Activated B cell treated with CpG ODN at 0.5 μM for 24 hours (primary cell): ENCODE results near the gene IZUMO4. TPM values are rescaled to one million over a fixed set of nuclear protein-coding genes. Genes with fewer than 3 reads are reported as not detected.

Experiments
- ATAC-seq: fragments of 200-7000 bp; cut with Tn5 transposase; one replicate; pipeline ENCODE4 v1.10.0; 2021; ENCODE audit warnings: low read depth, mild to moderate bottlenecking, moderate library complexity
- CTCF ChIA-PET: fragments of 350-600 bp; sonication (Branson Sonifier 250); formaldehyde crosslinking; loops from one replicate; lab custom pipeline; 2021; ENCODE audit warnings: antibody characterized with exemption; lab: Charles Lee
- POLR2A ChIA-PET: fragments of 350-600 bp; sonication (Branson Sonifier 250); formaldehyde crosslinking; loops from one replicate; lab custom pipeline; 2021; ENCODE audit warnings: antibody characterized with exemption; lab: Charles Lee
- DNase-seq: peaks from one replicate; pipeline ENCODE4 v3.0.0; 2022
- H3K27ac Mint-ChIP-seq: one replicate; pipeline ENCODE4 v1.8.0; 2020; ENCODE audit warnings: mixed read lengths
- H3K27me3 Mint-ChIP-seq: one replicate; pipeline ENCODE4 v1.8.0; 2021; ENCODE audit warnings: mixed read lengths
- H3K36me3 Mint-ChIP-seq: one replicate; pipeline ENCODE4 v1.8.0; 2021; ENCODE audit warnings: low read depth, mixed read lengths
- H3K4me1 Mint-ChIP-seq: one replicate; pipeline ENCODE4 v1.8.0; 2021; ENCODE audit warnings: mixed read lengths
- H3K4me3 Mint-ChIP-seq: one replicate; pipeline ENCODE4 v1.8.0; 2020; ENCODE audit warnings: mild to moderate bottlenecking, mixed read lengths
- H3K9me3 Mint-ChIP-seq: one replicate; pipeline ENCODE4 v1.8.0; 2020; ENCODE audit warnings: mixed read lengths
- CTCF ChIP-seq: fragments of 200-600 bp; IDR thresholded peaks from one replicate; pipeline ENCODE4 v1.8.0; 2022; ENCODE audit warnings: antibody characterized with exemption, mild to moderate bottlenecking
- intact Hi-C: fragments of 100-400 bp; cut with micrococcal nuclease; formaldehyde crosslinking; loops from one replicate; pipeline ENCODE4 v1.15.1; 2024
- total RNA-seq: library from RNA; stranded (reverse); gene quantifications from 2 replicates; pipeline ENCODE4 v1.2.3, GENCODE V29; 2022

Gene IZUMO4
- total RNA-seq, 1 donor from 2014 or later: 78.6 TPM

GRCh38 chr19:2109046-2109864 is 12.5 kb downstream of the IZUMO4 start:
- CTCF ChIA-PET: interaction anchor here (1.2 kb wide), 1 partner anchor 14 kb away, joined by 3 read pairs; no protein-coding TSS in a partner anchor
- Mint-ChIP-seq H3K4me1 (peaks cover 3% of the 10 kb centered on the region), H3K27ac (no peak overlapping the region), H3K9me3 (peaks cover 2% of the 10 kb centered on the region), H3K36me3 (peaks cover 75% of the 10 kb centered on the region), H3K27me3 (no peaks in the 10 kb centered on the region), H3K4me3 (no peak overlapping the region)
- ATAC-seq: no peak
- intact Hi-C loops: no loop called here
- DNase-seq: no peak
- TF ChIP-seq CTCF: no peak
- POLR2A ChIA-PET: interaction anchor here (0.8 to 1.1 kb wide), 2 partner anchors 12 to 16 kb away, joined by 3 to 8 read pairs; no protein-coding TSS in a partner anchor

- ATAC-seq: no peak
- no peak for DNase-seq
- no peak for TF ChIP-seq CTCF
- intact Hi-C loops: loop anchor here (1.0 kb wide), 2 partner anchors 14 to 92 kb away; no protein-coding TSS in a partner anchor
- ChIA-PET POLR2A (interaction anchor here (0.6 to 1.2 kb wide), 4 partner anchors 14 to 62 kb away, joined by 3 to 6 read pairs (median 4); no protein-coding TSS in a partner anchor), CTCF (interaction anchor here (1.2 kb wide), 2 partner anchors 16 to 178 kb away, joined by 3 read pairs; no protein-coding TSS in a partner anchor)
- H3K9me3 Mint-ChIP-seq: no peaks in the 10 kb centered on the region
- peaks cover 76% of the 10 kb centered on the region for H3K36me3 Mint-ChIP-seq
- no peak overlapping the region for H3K4me3 Mint-ChIP-seq
- H3K27me3 Mint-ChIP-seq: no peaks in the 10 kb centered on the region
- H3K4me1 Mint-ChIP-seq: peaks cover 3% of the 10 kb centered on the region
- H3K27ac Mint-ChIP-seq: no peak overlapping the region
Observed at GRCh38 chr19:2110822-2111221, 14.1 kb downstream of the IZUMO4 start.

- H3K4me3 Mint-ChIP-seq: no peak overlapping the region
- peaks cover 3% of the 10 kb centered on the region for H3K4me1 Mint-ChIP-seq
- peaks cover 73% of the 10 kb centered on the region for H3K36me3 Mint-ChIP-seq
- intact Hi-C loops: no loop called here
- no peak for TF ChIP-seq CTCF
- no peaks in the 10 kb centered on the region for H3K27me3 Mint-ChIP-seq
- no peak for ATAC-seq
- no peak for DNase-seq
- CTCF ChIA-PET: no interaction called here
- POLR2A ChIA-PET: interaction anchor here (1.2 kb wide), 1 partner anchor 62 kb away, joined by 3 read pairs; no protein-coding TSS in a partner anchor
- H3K9me3 Mint-ChIP-seq: no peaks in the 10 kb centered on the region
- H3K27ac Mint-ChIP-seq: no peak overlapping the region
Observed at GRCh38 chr19:2111425-2111824, 14.7 kb downstream of the IZUMO4 start.

- POLR2A ChIA-PET: interaction anchor here (0.6 kb wide), 1 partner anchor 27 kb away, joined by 3 read pairs; no protein-coding TSS in a partner anchor
- ATAC-seq (no peak), DNase-seq (no peak)
- Mint-ChIP-seq H3K9me3 (no peaks in the 10 kb centered on the region), H3K27ac (no peak overlapping the region), H3K4me3 (no peak overlapping the region), H3K36me3 (peaks cover 73% of the 10 kb centered on the region), H3K4me1 (peaks cover 3% of the 10 kb centered on the region), H3K27me3 (no peaks in the 10 kb centered on the region)
- intact Hi-C loops: no loop called here
- TF ChIP-seq CTCF: no peak
- CTCF ChIA-PET: no interaction called here
Observed at GRCh38 chr19:2111886-2112285, 15.2 kb downstream of the IZUMO4 start.
